Measurements from ENCODE around the gene TMPRSS9.

GRCh38 chr19:2444251-2445002 is 84.4 kb downstream of the TMPRSS9 start:
- TF ChIP-seq, protein P1, sequence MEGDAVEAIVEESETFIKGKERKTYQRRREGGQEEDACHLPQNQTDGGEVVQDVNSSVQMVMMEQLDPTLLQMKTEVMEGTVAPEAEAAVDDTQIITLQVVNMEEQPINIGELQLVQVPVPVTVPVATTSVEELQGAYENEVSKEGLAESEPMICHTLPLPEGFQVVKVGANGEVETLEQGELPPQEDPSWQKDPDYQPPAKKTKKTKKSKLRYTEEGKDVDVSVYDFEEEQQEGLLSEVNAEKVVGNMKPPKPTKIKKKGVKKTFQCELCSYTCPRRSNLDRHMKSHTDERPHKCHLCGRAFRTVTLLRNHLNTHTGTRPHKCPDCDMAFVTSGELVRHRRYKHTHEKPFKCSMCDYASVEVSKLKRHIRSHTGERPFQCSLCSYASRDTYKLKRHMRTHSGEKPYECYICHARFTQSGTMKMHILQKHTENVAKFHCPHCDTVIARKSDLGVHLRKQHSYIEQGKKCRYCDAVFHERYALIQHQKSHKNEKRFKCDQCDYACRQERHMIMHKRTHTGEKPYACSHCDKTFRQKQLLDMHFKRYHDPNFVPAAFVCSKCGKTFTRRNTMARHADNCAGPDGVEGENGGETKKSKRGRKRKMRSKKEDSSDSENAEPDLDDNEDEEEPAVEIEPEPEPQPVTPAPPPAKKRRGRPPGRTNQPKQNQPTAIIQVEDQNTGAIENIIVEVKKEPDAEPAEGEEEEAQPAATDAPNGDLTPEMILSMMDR (IDR thresholded peaks at IDR 0.05; ENCODE audit: low read length): no peak
- TF ChIP-seq EZH2 (IDR thresholded peaks at IDR 0.05; ENCODE audit: borderline replicate concordance, low read length): no peak
